ENCODE results near the gene NTRK2.

GRCh38 chr9:84642553-84643141 is 26.9 kb upstream of the NTRK2 start:
- TF ChIP-seq CTCF (IDR thresholded peaks at IDR 0.05; ENCODE audit: low read length) = no peak
- TF ChIP-seq EZH2 (IDR thresholded peaks at IDR 0.05; ENCODE audit: borderline replicate concordance, low read length) = no peak
